Mesenchymal stem cell (in vitro differentiated cells and primary cell): ENCODE data around the gene ARPIN. TPM values are rescaled to one million over a fixed set of nuclear protein-coding genes. Genes with fewer than 3 reads are reported as not detected.
A peak's percentile ranks its signal among the peaks of the same experiment; 100 is the strongest.
"Not testable (repeated sequence)": the region's sequence is repeated elsewhere in the genome, so short reads cannot be mapped to it uniquely, and the experiment has no call there.

Experiments used
- DNase-seq: peaks from one replicate; pipeline ENCODE4 v3.0.0-alpha.2; 2013
- H2AFZ ChIP-seq: one replicate; pipeline ENCODE4 v1.6.1; 2013; ENCODE audit warnings: low read depth, mild to moderate bottlenecking, control low read depth, inconsistent platforms, low read length, moderate library complexity
- H2AK5ac ChIP-seq: 2 replicates; pipeline ENCODE4 v1.6.1; 2013; ENCODE audit warnings: low read length, moderate library complexity, mild to moderate bottlenecking, inconsistent platforms; ENCODE audit not compliant: severe bottlenecking
- H2BK120ac ChIP-seq: one replicate; pipeline ENCODE4 v1.6.1; 2013; ENCODE audit warnings: low read depth, mild to moderate bottlenecking, inconsistent platforms, low read length, moderate library complexity
- H2BK12ac ChIP-seq, 2 experiments: one replicate each; pipeline ENCODE4 v1.6.1; 2013; ENCODE audit warnings: inconsistent platforms in 2 of 2, low read length in 2 of 2, mild to moderate bottlenecking in 2 of 2, moderate library complexity in 2 of 2, control low read depth in 1 of 2
- H2BK15ac ChIP-seq: one replicate; pipeline ENCODE4 v1.6.1; 2013; ENCODE audit warnings: mild to moderate bottlenecking, low read depth, inconsistent platforms; ENCODE audit not compliant: poor library complexity, severe bottlenecking
- H2BK5ac ChIP-seq: 2 replicates; pipeline ENCODE4 v1.6.1; 2013; ENCODE audit warnings: low read depth, mild to moderate bottlenecking, low read length, control low read depth, inconsistent platforms; ENCODE audit not compliant: poor library complexity, severe bottlenecking
- H3K14ac ChIP-seq, 2 experiments: one replicate each; pipeline ENCODE4 v1.6.1; 2013; ENCODE audit warnings: inconsistent platforms in 2 of 2, low read length in 2 of 2, control low read depth in 1 of 2, mild to moderate bottlenecking in 1 of 2, moderate library complexity in 1 of 2
- H3K18ac ChIP-seq, 2 experiments: one replicate each; pipeline ENCODE4 v1.6.1; 2013; ENCODE audit warnings: inconsistent platforms in 2 of 2, low read length in 2 of 2, control low read depth in 1 of 2, low read depth in 1 of 2, mild to moderate bottlenecking in 1 of 2
- H3K23ac ChIP-seq, 2 experiments: one replicate each; pipeline ENCODE4 v1.6.1; 2013; ENCODE audit warnings: inconsistent platforms in 2 of 2, low read length in 2 of 2, mild to moderate bottlenecking in 2 of 2, moderate library complexity in 2 of 2, control low read depth in 1 of 2
- H3K27ac ChIP-seq: 2 replicates; pipeline ENCODE4 v1.5.1; 2013; ENCODE audit warnings: mild to moderate bottlenecking, moderate library complexity, low read length, control low read depth, inconsistent platforms; ENCODE audit not compliant: poor library complexity, severe bottlenecking
- H3K27me3 ChIP-seq, 2 experiments: 2 replicates each; pipeline versions ENCODE4 v1.6.1 to v1.7.0; 2013; ENCODE audit warnings: low read length in 2 of 2, mild to moderate bottlenecking in 2 of 2, moderate library complexity in 2 of 2, control low read depth in 1 of 2, inconsistent platforms in 1 of 2; ENCODE audit not compliant: control insufficient read depth in 1 of 2, insufficient read depth in 1 of 2
- H3K36me3 ChIP-seq, 2 experiments: 2 replicates each; pipeline versions ENCODE4 v1.6.1 to v1.7.0; 2013; ENCODE audit warnings: low read length in 2 of 2, control low read depth in 1 of 2, inconsistent platforms in 1 of 2, low read depth in 1 of 2, mild to moderate bottlenecking in 1 of 2; ENCODE audit not compliant: insufficient read depth in 2 of 2, control insufficient read depth in 1 of 2
- H3K4ac ChIP-seq, 2 experiments: one replicate each; pipeline ENCODE4 v1.6.1; 2013; ENCODE audit warnings: inconsistent platforms in 2 of 2, low read length in 2 of 2, mild to moderate bottlenecking in 2 of 2, moderate library complexity in 2 of 2, control low read depth in 1 of 2, low read depth in 1 of 2
- H3K4me1 ChIP-seq: 2 replicates; pipeline ENCODE4 v1.6.1; 2013; ENCODE audit warnings: low read depth, low read length, control low read depth; ENCODE audit not compliant: control insufficient read depth, insufficient read depth
- H3K4me2 ChIP-seq: 2 replicates; pipeline ENCODE4 v1.6.1; 2013; ENCODE audit warnings: low read length, mild to moderate bottlenecking, inconsistent platforms; ENCODE audit not compliant: poor library complexity, severe bottlenecking
- H3K4me3 ChIP-seq, 2 experiments: 2 replicates each; pipeline versions ENCODE4 v1.5.1 to v1.7.0; 2013; ENCODE audit warnings: low read length in 2 of 2, mild to moderate bottlenecking in 2 of 2, control low read depth in 1 of 2, low read depth in 1 of 2; ENCODE audit not compliant: insufficient read depth in 1 of 2
- H3K79me1 ChIP-seq: replicated peaks from 2 replicates; pipeline ENCODE4 v1.6.1; 2013; ENCODE audit warnings: mild to moderate bottlenecking, control low read depth, low read length, inconsistent platforms; ENCODE audit not compliant: poor library complexity, severe bottlenecking
- H3K9ac ChIP-seq: 2 replicates; pipeline ENCODE4 v1.7.0; 2013; ENCODE audit warnings: mild to moderate bottlenecking, low read length, moderate library complexity
- H3K9me3 ChIP-seq: 2 replicates; pipeline ENCODE4 v1.7.0; 2013; ENCODE audit warnings: mild to moderate bottlenecking, low read length; ENCODE audit not compliant: control insufficient read depth
- H4K8ac ChIP-seq: one replicate; pipeline ENCODE4 v1.6.1; 2013; ENCODE audit warnings: inconsistent platforms, mild to moderate bottlenecking, low read length, moderate library complexity
- H4K91ac ChIP-seq: one replicate; pipeline ENCODE4 v1.6.1; 2013; ENCODE audit warnings: mild to moderate bottlenecking, low read length, inconsistent platforms
- WGBS: methylation state at CpG from one replicate; pipeline ENCODE4 v1.1.7; 2013; ENCODE audit warnings: mixed read lengths; 5-methylcytosine and 5-hydroxymethylcytosine counted together
- polyA plus RNA-seq, 2 experiments: library from polyadenylated mRNA; stranded (reverse); fragments of 200-250 nt; gene quantifications; one replicate each; pipeline ENCODE4 v1.2.3, GENCODE V29; 2013

The ARPIN gene
- polyA plus RNA-seq (2013, experiment 1 of 2): 9.3 TPM
- polyA plus RNA-seq (2013, experiment 2 of 2): 9.2 TPM

DNA sequence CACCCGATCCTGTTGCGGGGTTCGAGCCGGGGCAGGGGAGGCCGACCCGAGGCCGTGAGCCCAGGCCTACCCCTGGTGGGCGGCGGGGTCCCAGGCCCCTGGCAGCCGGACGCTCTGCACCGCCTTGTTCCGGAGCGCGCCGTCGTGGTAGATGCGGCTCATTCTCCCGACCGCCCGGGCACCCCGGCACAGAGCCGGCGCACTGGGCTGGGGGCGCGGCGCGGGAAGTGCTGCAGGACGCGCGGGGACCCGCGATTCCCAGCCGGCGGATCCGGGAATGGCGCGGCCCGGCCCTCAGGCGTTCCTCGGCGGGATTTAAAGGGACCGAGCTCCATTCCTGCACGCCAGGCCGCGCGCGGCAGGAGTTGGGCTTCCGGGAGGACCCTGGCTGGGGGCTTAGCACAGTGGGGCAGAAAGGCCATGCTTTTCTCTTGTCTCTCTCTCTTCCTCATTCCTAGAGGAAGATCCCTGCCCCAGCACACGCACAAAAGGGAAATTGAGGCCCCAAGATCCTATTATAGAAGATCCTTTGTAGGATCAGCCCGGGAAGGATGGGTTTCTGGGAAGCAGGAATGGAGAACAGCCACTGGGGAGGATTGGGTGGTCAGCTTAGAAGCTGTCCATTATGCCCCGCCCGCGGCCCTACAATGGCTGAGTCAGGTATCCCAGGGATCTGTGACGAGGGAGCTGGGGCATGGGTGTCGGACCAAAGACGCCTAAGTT lies at the start of gene ARPIN:
Gene ARPIN, minus strand, starts transcription at position 279 of the 723 bp plus-strand sequence. Its CDS starts 117 bp downstream, at position 162.
- no peak within 1 kb of the TSS for H2AK5ac ChIP-seq
- no peak within 1 kb of the TSS for H3K27ac ChIP-seq
- 4% methylated on average over 53 of the region's 57 CpGs for WGBS
- peak within 1 kb of the TSS; percentile 86 for H3K9ac ChIP-seq
- no peak within 1 kb of the TSS for H3K23ac ChIP-seq
- H2BK120ac ChIP-seq: no peak within 1 kb of the TSS
- peak within 1 kb of the TSS; percentile 83 to 91 for H3K4me3 ChIP-seq
- no peaks in the 10 kb centered on the region for H3K27me3 ChIP-seq
- peaks cover 3% of the 10 kb centered on the region for H3K4me1 ChIP-seq
- H3K36me3 ChIP-seq: peaks cover 11 to 14% of the 10 kb centered on the region in 2 experiments
- H3K4me2 ChIP-seq: peak within 1 kb of the TSS; percentile 79
- peak within 1 kb of the TSS; percentile 87 for H4K91ac ChIP-seq
- peak within 1 kb of the TSS in 1 of 2 experiments; percentile 65 for H3K4ac ChIP-seq
- peaks cover 5% of the 10 kb centered on the region for H3K79me1 ChIP-seq
- H3K14ac ChIP-seq: peak within 1 kb of the TSS; percentile 38 to 68
- H2BK5ac ChIP-seq: no peak within 1 kb of the TSS
- no peaks in the 10 kb centered on the region for H3K9me3 ChIP-seq
- H2BK12ac ChIP-seq: peak within 1 kb of the TSS in 1 of 2 experiments; percentile 24
- peak; percentile 50 for DNase-seq
- peak within 1 kb of the TSS; percentile 81 to 88 for H3K18ac ChIP-seq
- H2BK15ac ChIP-seq: no peak within 1 kb of the TSS
- H4K8ac ChIP-seq: peak within 1 kb of the TSS; percentile 99
- peak within 1 kb of the TSS; percentile 92 for H2AFZ ChIP-seq

DNA sequence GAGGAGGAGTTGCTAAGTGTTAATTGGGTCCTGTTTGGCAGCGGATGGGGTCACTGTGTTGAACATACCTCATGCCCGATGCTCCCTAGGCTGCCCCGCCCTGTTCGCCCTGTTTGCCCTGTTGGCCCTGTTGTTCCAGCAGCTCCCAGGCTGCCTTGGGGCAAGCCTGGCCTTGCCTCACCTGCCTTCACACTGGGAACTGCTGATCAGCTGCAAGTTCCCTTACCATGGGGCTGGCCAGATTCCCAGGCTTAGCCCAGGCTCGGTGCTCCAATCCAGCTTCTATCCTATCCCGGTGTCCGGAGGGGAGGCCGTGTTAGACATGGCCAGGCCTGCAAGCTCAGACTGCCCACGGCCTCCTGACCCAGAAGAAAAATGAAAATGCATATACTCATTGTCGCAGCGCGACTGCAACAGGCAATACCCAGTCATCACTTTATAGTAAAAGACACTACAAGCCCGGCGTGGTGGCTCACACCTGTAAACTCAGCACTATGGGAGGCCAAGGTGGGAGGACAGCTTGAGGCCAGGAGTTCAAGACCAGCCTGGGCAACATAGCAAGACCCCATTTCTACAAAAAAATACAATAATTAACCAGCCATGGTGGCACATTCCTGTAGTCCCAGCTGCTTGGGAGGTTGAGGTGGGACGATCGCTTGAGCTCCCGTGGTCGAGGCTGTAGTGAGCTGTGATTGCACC lies 45.5 kb upstream of the ARPIN start:
- Histone ChIP-seq H2BK15ac (no peak overlapping the region), H3K4me2 (no peak overlapping the region), H3K9me3 (no peaks in the 10 kb centered on the region), H2BK12ac (no peak overlapping the region), H3K14ac (no peak overlapping the region), H3K9ac (no peak overlapping the region), H2BK120ac (no peak overlapping the region), H2AK5ac (no peak overlapping the region), H3K79me1 (no peaks in the 10 kb centered on the region), H4K91ac (no peak overlapping the region), H4K8ac (no peak overlapping the region), H3K4ac (no peak overlapping the region), H3K4me1 (no peaks in the 10 kb centered on the region), H2AFZ (no peak overlapping the region), H2BK5ac (no peak overlapping the region), H3K23ac (no peak overlapping the region), H3K18ac (no peak overlapping the region), H3K27me3 (no peaks in the 10 kb centered on the region), H3K27ac (no peak overlapping the region), H3K36me3 (no peaks in the 10 kb centered on the region), H3K4me3 (no peak overlapping the region)
- 96% methylated on average over 18 of the region's 18 CpGs for WGBS
- DNase-seq: no peak

DNA sequence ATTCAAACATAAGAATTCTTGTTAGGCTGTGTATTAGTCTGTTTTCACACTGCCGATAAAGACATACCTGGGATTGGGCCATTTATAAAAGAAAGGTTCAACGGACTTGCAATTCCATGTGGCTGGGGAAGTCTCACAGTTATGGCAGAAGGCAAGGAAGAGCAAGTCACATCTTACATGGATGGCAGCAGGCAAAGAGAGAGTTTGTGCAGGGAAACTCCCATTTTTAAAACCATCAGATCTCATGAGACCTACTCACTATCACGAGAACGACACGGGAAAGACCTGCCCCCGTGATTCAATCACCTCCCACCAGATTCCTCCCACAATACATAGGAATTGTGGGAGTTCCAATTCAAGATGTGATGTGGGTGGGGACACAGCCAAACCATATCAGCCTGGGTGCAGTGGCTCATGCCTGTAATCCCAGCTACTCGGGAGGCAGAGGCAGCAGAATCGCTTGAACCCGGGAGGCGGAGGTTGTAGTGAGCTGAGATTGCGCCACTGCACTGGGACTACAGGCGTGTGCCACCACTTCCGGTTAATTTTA lies 42.8 kb upstream of the ARPIN start:
- not testable (repeated sequence) for H2AFZ ChIP-seq, H3K36me3 ChIP-seq, H3K4me2 ChIP-seq, H3K23ac ChIP-seq, H3K9ac ChIP-seq, H4K8ac ChIP-seq, H2BK12ac ChIP-seq, H2BK5ac ChIP-seq, H2BK15ac ChIP-seq, H3K4me3 ChIP-seq, H3K14ac ChIP-seq, H3K79me1 ChIP-seq, H3K18ac ChIP-seq, H3K4me1 ChIP-seq, H3K9me3 ChIP-seq, H3K27me3 ChIP-seq, H2BK120ac ChIP-seq, DNase-seq, H2AK5ac ChIP-seq, H3K27ac ChIP-seq, H3K4ac ChIP-seq, H4K91ac ChIP-seq
- WGBS: 99% methylated on average over 9 of the region's 13 CpGs

DNA sequence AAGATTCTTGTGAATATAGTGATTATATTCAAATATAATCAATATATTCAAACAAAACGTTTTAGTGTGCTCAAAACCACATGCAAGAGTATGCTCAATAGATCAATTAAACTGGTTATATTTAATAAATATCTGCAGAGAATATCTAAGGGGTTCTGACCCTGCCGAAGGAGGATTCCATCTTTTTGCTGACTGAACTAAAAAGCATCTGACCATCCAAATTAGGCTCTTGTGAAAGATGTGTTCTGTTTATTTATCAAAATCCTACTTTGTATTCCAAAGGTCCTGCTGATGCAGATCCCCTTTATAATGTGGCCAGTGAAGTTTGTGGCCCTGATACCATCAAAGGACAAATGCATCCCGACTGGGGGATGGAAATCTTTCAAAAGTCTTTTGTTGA lies 41.8 kb upstream of the ARPIN start:
- Histone ChIP-seq H2BK120ac (no peak overlapping the region), H4K91ac (no peak overlapping the region), H2BK15ac (no peak overlapping the region), H2BK12ac (no peak overlapping the region), H3K9me3 (no peaks in the 10 kb centered on the region), H3K23ac (no peak overlapping the region), H4K8ac (no peak overlapping the region), H3K27ac (no peak overlapping the region), H3K18ac (no peak overlapping the region), H3K27me3 (no peaks in the 10 kb centered on the region), H2AK5ac (no peak overlapping the region), H3K4me1 (no peaks in the 10 kb centered on the region), H3K14ac (no peak overlapping the region), H3K9ac (no peak overlapping the region), H2BK5ac (no peak overlapping the region), H3K36me3 (no peaks in the 10 kb centered on the region), H3K4ac (no peak overlapping the region), H3K4me3 (no peak overlapping the region), H3K79me1 (no peaks in the 10 kb centered on the region), H3K4me2 (no peak overlapping the region), H2AFZ (no peak overlapping the region)
- no peak for DNase-seq
- WGBS: no CpG with 5 or more reads among the region's 3 CpGs
